Left ventricle myocardium superior (tissue), 1 donor: ENCODE measurements around the gene PGAP2. TPM values are rescaled to one million over a fixed set of nuclear protein-coding genes. Genes with fewer than 3 reads are reported as not detected.
"Not testable (repeated sequence)": the region's sequence is repeated elsewhere in the genome, so short reads cannot be mapped to it uniquely, and the experiment has no call there.

ENCODE experiments used
- ATAC-seq: fragments of 200-7000 bp; cut with Tn5 transposase; one replicate; pipeline ENCODE4 v1.9.1; 2020; ENCODE audit warnings: mild to moderate bottlenecking, moderate library complexity
- DNase-seq: peaks from one replicate; pipeline ENCODE4 v3.0.0-alpha.2; 2020
- intact Hi-C: fragments of 100-400 bp; cut with micrococcal nuclease; formaldehyde crosslinking; loops from one replicate; pipeline ENCODE4 v1.11.0; 2022
- total RNA-seq: library from RNA; stranded (reverse); fragmentation: NEBNext Ultra II Directional; extraction: Animal tissue kit (Norgen Biotek cat#: 25700); gene quantifications from one replicate; pipeline ENCODE4 v1.2.1, GENCODE V29; 2021
- donor health status: DM: no; HTN: yes; CAD: no; lungs with severe emphysema.

Gene PGAP2
- total RNA-seq, 1 donor from 2014 or later, result 19.6 TPM

GRCh38 chr11:3802011-3802790 is 6.2 kb upstream of the PGAP2 start:
- intact Hi-C loops, result no loop called here
- ATAC-seq (no peak), DNase-seq (no peak)

GRCh38 chr11:3803726-3804495 is 4.4 kb upstream of the PGAP2 start:
- DNase-seq (no peak), ATAC-seq (no peak)
- intact Hi-C loops, result no loop called here

GRCh38 chr11:3808861-3809623 is 682 bp downstream of the PGAP2 start:
- intact Hi-C loops, result no loop called here

GRCh38 chr11:3809624-3809928 is 1.2 kb downstream of the PGAP2 start:
- no peak for ATAC-seq
- no peak for DNase-seq
- intact Hi-C loops, result no loop called here

More at GRCh38 chr11:3808861-3809623, 682 bp downstream of the PGAP2 start:
- peak; percentile 65 for ATAC-seq
- DNase-seq, result no peak

GRCh38 chr11:3810446-3810845 is 2.1 kb downstream of the PGAP2 start:
- no peak for DNase-seq
- intact Hi-C loops, result no loop called here
- ATAC-seq, result peak; percentile 1

GRCh38 chr11:3810951-3811350 is 2.6 kb downstream of the PGAP2 start:
- ATAC-seq (peak; percentile 73), DNase-seq (peak; percentile 58)
- intact Hi-C loops, result no loop called here

- intact Hi-C loops, DNase-seq, ATAC-seq: not testable (repeated sequence)
Observed at GRCh38 chr11:3814832-3815231, 6.5 kb downstream of the PGAP2 start.

- DNase-seq (no peak), ATAC-seq (peak; percentile 77)
Observed at GRCh38 chr11:3815845-3816244, 7.5 kb downstream of the PGAP2 start.

GRCh38 chr11:3816673-3817072 is 8.3 kb downstream of the PGAP2 start:
- intact Hi-C loops, result no loop called here
- DNase-seq (no peak), ATAC-seq (no peak)

More at GRCh38 chr11:3815845-3816244, 7.5 kb downstream of the PGAP2 start:
- intact Hi-C loops, result no loop called here

GRCh38 chr11:3817181-3817800 is 8.9 kb downstream of the PGAP2 start:
- intact Hi-C loops, result no loop called here
- ATAC-seq (peak; percentile 34), DNase-seq (no peak)

GRCh38 chr11:3820971-3821370 is 12.6 kb downstream of the PGAP2 start:
- intact Hi-C loops, result no loop called here
- DNase-seq, result no peak
- no peak for ATAC-seq

GRCh38 chr11:3822312-3822711 is 14.0 kb downstream of the PGAP2 start:
- ATAC-seq, result no peak
- intact Hi-C loops, result no loop called here
- no peak for DNase-seq

GRCh38 chr11:3823303-3823702 is 14.9 kb downstream of the PGAP2 start:
- DNase-seq (no peak), ATAC-seq (peak; percentile 14)
- intact Hi-C loops, result no loop called here

- no peak for DNase-seq
- intact Hi-C loops, result no loop called here
Observed at GRCh38 chr11:3823762-3824506, 15.6 kb downstream of the PGAP2 start.

GRCh38 chr11:3824714-3825472 is 16.5 kb downstream of the PGAP2 start:
- intact Hi-C loops, result no loop called here
- DNase-seq, result peak; percentile 70

More at GRCh38 chr11:3823762-3824506, 15.6 kb downstream of the PGAP2 start:
- no peak for ATAC-seq

GRCh38 chr11:3825473-3826154 is 17.3 kb downstream of the PGAP2 start:
- DNase-seq (no peak), ATAC-seq (no peak)
- intact Hi-C loops, result no loop called here

More at GRCh38 chr11:3824714-3825472, 16.5 kb downstream of the PGAP2 start:
- peak; percentile 64 for ATAC-seq

GRCh38 chr11:3826721-3827120 is 18.4 kb downstream of the PGAP2 start:
- intact Hi-C loops, result no loop called here
- ATAC-seq, result no peak
- no peak for DNase-seq
